Peyer's patch (tissue), 4 donors: ENCODE measurements around the gene STRIP1. TPM values are rescaled to one million over a fixed set of nuclear protein-coding genes. Genes with fewer than 3 reads are reported as not detected.
A peak's percentile ranks its signal among the peaks of the same experiment; 100 is the strongest.

Experiments used
- DNase-seq, 3 donors: peaks; one replicate each; pipeline ENCODE4 v3.0.0-alpha.2; 2017 to 2019
- H3K27ac ChIP-seq, 4 donors: fragments of 200-600 bp; sonication (generic); one replicate each; pipeline ENCODE4 v1.5.1; 2016 to 2019
- H3K27me3 ChIP-seq, 2 donors: fragments of 200-600 bp; sonication (generic); one replicate each; pipeline ENCODE4 v1.5.1; 2019
- H3K36me3 ChIP-seq, 3 donors: fragments of 200-600 bp; sonication (generic); one replicate each; pipeline ENCODE4 v1.5.1; 2016 to 2019
- H3K4me1 ChIP-seq, 4 donors: fragments of 200-600 bp; sonication (generic); one replicate each; pipeline ENCODE4 v1.5.1; 2016 to 2019
- H3K4me3 ChIP-seq, 4 donors: fragments of 200-600 bp; sonication (generic); 1 replicate in 3 of 4; 2 replicates in 1 of 4; pipeline ENCODE4 v1.5.1; 2016 to 2019; ENCODE audit warnings: mild to moderate bottlenecking in 1 of 4
- H3K9me3 ChIP-seq, 4 donors: fragments of 200-600 bp; sonication (generic); one replicate each; pipeline ENCODE4 v1.5.1; 2016 to 2019; ENCODE audit warnings: mild to moderate bottlenecking in 1 of 4
- POLR2A ChIP-seq, 2 donors: fragments of 450-650 bp; IDR thresholded peaks; one replicate each; pipeline ENCODE4 v1.5.1; 2017; ENCODE audit warnings: antibody characterized with exemption in 2 of 2, mild to moderate bottlenecking in 2 of 2, moderate library complexity in 2 of 2
- total RNA-seq, 4 donors: library from RNA; depleted of rRNA; stranded (reverse); fragments of >200 nt; gene quantifications; one replicate each; pipeline ENCODE4 v1.1.0, GENCODE V29; 2016
- TF ChIP-seq, protein P1 (sequence below), 6 experiments: fragments of 450-650 bp in 4 of 6; fragments of 200-600 bp in 2 of 6; sonication (generic) in 1 of 6; IDR thresholded peaks; one replicate each; pipeline ENCODE4 v1.5.1; 2017 to 2019; ENCODE audit warnings: antibody characterized with exemption in 6 of 6, mild to moderate bottlenecking in 3 of 6, moderate library complexity in 1 of 6

Gene STRIP1
- total RNA-seq, 4 donors from 2014 or later, result 25.6 to 117 (median 95.1) TPM

DNA sequence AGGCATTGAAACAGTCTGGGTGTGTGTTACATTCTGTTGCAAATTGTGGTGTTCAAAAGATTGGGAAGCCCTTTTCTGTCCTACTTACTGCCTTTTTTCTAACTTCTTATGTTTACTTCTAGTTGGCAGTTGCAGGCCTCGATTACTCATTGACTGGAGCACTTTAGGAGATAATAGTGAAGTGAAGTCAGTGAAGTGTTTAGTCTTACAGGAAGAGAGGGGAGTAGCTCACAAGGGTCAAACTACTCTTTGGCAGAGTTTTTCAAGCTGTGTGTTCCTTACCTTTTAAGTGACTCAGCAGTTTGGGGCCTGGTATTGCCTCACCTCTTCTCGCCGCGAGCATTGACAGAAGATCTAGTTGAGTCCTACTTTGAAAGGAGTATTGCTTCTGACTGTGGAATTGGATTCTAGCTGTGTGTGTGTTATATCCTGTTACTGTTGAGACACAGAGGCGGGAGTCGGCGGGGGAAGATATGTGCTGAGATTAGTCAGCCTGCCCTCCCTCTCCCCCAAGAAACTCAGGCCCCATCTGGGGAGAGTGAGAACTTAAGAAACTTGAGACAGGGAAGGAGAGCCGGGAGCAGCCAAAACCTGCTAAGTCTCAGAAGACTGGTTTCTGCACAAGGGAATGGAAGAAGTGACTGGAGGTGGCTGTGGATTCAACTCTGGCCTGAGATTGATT is 30.5 kb upstream of the STRIP1 start:
- peak in 1 of 2 donors; percentile 31 for TF ChIP-seq POLR2A (IDR thresholded peaks at IDR 0.05)
- TF ChIP-seq, protein P1, sequence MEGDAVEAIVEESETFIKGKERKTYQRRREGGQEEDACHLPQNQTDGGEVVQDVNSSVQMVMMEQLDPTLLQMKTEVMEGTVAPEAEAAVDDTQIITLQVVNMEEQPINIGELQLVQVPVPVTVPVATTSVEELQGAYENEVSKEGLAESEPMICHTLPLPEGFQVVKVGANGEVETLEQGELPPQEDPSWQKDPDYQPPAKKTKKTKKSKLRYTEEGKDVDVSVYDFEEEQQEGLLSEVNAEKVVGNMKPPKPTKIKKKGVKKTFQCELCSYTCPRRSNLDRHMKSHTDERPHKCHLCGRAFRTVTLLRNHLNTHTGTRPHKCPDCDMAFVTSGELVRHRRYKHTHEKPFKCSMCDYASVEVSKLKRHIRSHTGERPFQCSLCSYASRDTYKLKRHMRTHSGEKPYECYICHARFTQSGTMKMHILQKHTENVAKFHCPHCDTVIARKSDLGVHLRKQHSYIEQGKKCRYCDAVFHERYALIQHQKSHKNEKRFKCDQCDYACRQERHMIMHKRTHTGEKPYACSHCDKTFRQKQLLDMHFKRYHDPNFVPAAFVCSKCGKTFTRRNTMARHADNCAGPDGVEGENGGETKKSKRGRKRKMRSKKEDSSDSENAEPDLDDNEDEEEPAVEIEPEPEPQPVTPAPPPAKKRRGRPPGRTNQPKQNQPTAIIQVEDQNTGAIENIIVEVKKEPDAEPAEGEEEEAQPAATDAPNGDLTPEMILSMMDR (IDR thresholded peaks at IDR 0.05), result no peak
- peak overlapping the region in 2 of 4 donors; percentile 12 to 17 for H3K4me3 ChIP-seq
- no peaks in the 10 kb centered on the region for H3K36me3 ChIP-seq
- H3K4me1 ChIP-seq, result peaks cover 0 to 30% (median 10%) of the 10 kb centered on the region in 4 donors
- no peaks in the 10 kb centered on the region for H3K9me3 ChIP-seq
- peak; percentile 28 to 87 (median 63) for DNase-seq
- peak overlapping the region; percentile 18 to 75 (median 58) for H3K27ac ChIP-seq
- H3K27me3 ChIP-seq, result no peaks in the 10 kb centered on the region

DNA sequence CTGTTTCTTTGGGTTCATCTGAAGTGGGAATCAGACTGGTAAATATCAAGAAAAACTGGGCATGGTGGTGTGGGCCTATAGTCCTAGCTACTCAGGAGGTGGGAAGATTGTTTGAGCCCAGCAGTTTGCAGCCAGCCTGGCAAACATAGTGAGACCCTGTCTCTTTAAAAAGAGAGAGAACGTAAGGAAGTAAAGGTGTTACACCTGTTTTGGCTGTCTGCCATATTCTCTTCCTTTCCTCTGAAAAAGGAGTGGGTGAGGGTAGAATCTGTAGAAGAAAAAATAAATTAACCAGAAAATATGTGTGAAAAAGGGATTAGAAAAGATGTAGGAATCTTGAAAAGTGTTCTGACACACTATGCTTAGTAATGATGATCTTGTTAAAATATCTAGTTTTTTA is 29.8 kb upstream of the STRIP1 start:
- no peak for DNase-seq
- TF ChIP-seq POLR2A (IDR thresholded peaks at IDR 0.05), result no peak
- TF ChIP-seq, protein P1 (IDR thresholded peaks at IDR 0.05), result no peak

DNA sequence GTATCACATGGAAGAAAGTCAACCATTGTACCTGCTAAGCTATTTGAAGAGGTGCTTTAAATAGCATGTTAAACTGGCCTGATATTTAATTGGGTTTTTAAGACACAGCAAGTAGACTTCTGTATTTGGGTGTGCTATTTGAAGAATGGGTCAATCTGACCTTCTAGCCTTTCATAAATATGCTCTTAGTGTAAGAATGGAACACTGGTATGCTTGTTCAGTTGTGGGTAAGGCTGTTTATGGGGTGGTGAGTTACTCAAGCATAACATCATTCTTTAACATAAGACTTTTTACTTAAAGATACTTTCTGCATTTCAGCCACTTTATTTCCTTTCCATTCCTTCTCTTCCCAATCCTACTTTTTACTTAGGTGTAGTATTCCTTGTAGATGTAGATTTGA is 28.5 kb upstream of the STRIP1 start:
- Histone ChIP-seq H3K27me3 (no peaks in the 10 kb centered on the region), H3K36me3 (peaks cover 0 to 21% (median 0%) of the 10 kb centered on the region in 3 donors), H3K4me3 (no peak overlapping the region), H3K27ac (no peak overlapping the region), H3K9me3 (no peaks in the 10 kb centered on the region), H3K4me1 (peaks cover 0 to 30% (median 10%) of the 10 kb centered on the region in 4 donors)
- DNase-seq, result no peak
- TF ChIP-seq, protein P1 (IDR thresholded peaks at IDR 0.05), result no peak
- no peak for TF ChIP-seq POLR2A (IDR thresholded peaks at IDR 0.05)

More for the DNA sequence above, 29.8 kb upstream of the STRIP1 start:
- H3K4me3 ChIP-seq, result peak overlapping the region in 2 of 4 donors; percentile 12 to 17
- peaks cover 0 to 30% (median 10%) of the 10 kb centered on the region in 4 donors for H3K4me1 ChIP-seq
- peaks cover 0 to 7% (median 0%) of the 10 kb centered on the region in 3 donors for H3K36me3 ChIP-seq
- H3K9me3 ChIP-seq, result no peaks in the 10 kb centered on the region
- peak overlapping the region; percentile 18 to 75 (median 58) for H3K27ac ChIP-seq
- no peaks in the 10 kb centered on the region for H3K27me3 ChIP-seq

DNA sequence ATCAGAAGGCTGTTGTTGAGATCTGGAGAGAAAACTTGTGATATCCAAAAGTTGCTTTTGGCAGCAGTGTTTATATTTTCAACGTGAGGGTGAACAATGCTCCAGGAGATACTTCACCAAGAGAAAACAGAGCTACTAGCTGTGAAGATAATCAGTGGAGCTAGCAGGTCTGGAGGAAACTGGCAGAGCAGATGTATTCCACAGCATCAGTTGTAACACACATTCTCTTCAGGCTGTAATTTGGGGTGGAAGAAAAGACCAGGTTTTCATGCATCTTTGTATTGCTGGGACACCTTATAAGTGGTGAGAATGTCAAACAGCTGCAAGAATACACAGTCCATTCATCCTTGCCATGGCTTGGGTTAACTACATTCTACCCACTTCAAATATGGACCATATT is 27.9 kb upstream of the STRIP1 start:
- TF ChIP-seq, protein P1 (IDR thresholded peaks at IDR 0.05), result no peak
- TF ChIP-seq POLR2A (IDR thresholded peaks at IDR 0.05), result no peak
- no peak overlapping the region for H3K27ac ChIP-seq
- peaks cover 0 to 26% (median 0%) of the 10 kb centered on the region in 3 donors for H3K36me3 ChIP-seq
- no peaks in the 10 kb centered on the region for H3K9me3 ChIP-seq
- no peaks in the 10 kb centered on the region for H3K27me3 ChIP-seq
- DNase-seq, result no peak
- H3K4me1 ChIP-seq, result peaks cover 0 to 30% (median 10%) of the 10 kb centered on the region in 4 donors
- H3K4me3 ChIP-seq, result no peak overlapping the region

DNA sequence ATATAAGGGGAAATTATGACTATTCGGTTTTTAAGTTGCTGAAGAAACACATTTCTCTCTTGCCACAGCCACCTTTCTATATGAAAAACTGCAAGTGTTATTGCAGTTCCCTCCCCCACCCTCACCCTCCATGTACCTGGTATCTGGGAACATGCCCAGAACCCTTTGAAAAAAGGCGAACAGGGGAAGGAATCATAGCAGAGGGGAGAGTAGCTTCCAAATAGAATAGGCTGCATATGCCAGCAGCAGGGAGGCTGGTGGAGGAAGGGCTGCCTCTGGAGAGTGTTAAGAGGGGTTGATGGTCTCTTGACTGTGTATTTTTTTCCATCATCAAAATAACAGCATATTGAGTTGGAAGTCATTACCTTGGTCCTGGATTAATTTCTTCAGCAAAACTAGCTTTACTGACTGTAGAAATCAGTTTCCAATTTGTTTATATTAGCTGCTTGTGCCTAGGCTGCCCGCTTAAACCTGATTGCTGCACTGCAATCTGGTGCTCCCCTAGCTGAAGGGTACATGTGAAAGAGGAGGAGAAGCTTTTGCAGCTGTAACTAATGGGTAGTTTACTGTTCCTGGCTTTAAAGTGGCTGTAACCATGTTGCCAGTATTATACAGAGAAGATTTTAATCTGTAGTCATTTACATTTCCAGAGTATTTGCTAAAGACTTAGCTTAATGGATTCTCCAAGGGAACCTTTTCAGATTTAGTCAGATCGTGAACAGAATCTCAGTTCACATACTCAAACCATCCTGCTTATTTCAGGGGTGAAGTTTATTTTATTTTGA is 27.2 kb upstream of the STRIP1 start:
- no peaks in the 10 kb centered on the region for H3K27me3 ChIP-seq
- H3K4me1 ChIP-seq, result peaks cover 0 to 30% (median 12%) of the 10 kb centered on the region in 4 donors
- H3K4me3 ChIP-seq, result no peak overlapping the region
- TF ChIP-seq POLR2A (IDR thresholded peaks at IDR 0.05), result no peak
- no peak for DNase-seq
- no peaks in the 10 kb centered on the region for H3K9me3 ChIP-seq
- H3K36me3 ChIP-seq, result peaks cover 0 to 34% (median 0%) of the 10 kb centered on the region in 3 donors
- H3K27ac ChIP-seq, result peak overlapping the region in 1 of 4 donors; percentile 11
